Transverse colon (tissue), 4 donors: ENCODE results near the gene TNNC2.

Experiments
- POLR2A ChIP-seq: fragments of 450-650 bp; IDR thresholded peaks from one replicate; pipeline ENCODE4 v1.6.1; 2016; ENCODE audit warnings: antibody characterized with exemption, mild to moderate bottlenecking, moderate library complexity
- POLR2AphosphoS5 ChIP-seq, 3 donors: sonication (generic); formaldehyde crosslinking; IDR thresholded peaks; one replicate each; pipeline ENCODE4 v1.6.1; 2016; ENCODE audit warnings: antibody characterized with exemption in 3 of 3
- TF ChIP-seq, protein P1 (sequence below), 5 experiments: fragments of 200-600 bp in 3 of 5; fragments of 450-650 bp in 2 of 5; sonication (generic) in 3 of 5; IDR thresholded peaks; 1 replicate in 2 of 5; 2 replicates in 3 of 5; pipeline ENCODE4 v1.5.1; 2016 to 2017; ENCODE audit warnings: antibody characterized with exemption in 5 of 5, inconsistent platforms in 3 of 5, mild to moderate bottlenecking in 2 of 5, moderate library complexity in 1 of 5

DNA sequence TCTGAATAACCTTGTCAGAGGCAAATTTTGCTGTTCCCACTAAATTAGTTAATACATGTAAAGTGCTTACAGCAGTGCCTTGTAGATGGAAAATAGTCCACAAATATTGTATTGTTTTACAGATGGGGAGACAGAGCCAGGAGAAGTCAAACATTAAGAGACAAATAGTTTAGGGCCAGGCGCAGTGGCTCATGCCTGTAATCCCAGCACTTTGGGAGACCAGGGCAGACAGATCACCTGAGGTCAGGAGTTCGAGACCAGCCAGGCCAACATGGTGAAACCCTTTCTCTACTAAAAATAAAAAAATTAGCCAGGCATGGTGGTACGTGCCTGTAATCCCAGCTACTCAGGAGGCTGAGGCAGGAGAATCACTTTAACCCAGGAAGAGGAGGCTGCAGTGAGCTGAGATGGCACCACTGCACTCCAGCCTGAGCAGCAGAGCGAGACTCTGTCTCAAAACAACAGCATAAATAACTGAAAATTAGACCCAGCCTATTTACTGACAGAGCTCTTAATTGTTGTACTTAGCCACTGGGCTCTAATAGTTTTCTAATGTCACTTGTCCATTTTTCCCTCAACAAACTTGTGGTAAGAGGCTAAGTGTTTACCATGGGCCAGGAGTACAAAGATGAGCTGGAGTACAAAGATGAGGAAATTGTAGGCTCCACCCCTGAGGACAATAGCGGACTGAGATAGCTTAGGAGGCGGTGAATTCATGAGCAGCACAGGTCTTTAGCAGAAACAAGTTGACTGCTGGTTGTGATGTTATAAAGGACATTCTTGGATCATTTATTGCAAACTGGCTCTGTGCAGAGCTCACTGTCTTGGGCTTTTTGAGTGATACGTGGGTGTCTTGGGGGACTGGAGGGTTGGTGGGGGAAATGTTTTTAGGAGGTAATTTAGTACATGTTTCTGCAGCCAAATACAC is 36.7 kb upstream of the TNNC2 start:
- TF ChIP-seq, protein P1, sequence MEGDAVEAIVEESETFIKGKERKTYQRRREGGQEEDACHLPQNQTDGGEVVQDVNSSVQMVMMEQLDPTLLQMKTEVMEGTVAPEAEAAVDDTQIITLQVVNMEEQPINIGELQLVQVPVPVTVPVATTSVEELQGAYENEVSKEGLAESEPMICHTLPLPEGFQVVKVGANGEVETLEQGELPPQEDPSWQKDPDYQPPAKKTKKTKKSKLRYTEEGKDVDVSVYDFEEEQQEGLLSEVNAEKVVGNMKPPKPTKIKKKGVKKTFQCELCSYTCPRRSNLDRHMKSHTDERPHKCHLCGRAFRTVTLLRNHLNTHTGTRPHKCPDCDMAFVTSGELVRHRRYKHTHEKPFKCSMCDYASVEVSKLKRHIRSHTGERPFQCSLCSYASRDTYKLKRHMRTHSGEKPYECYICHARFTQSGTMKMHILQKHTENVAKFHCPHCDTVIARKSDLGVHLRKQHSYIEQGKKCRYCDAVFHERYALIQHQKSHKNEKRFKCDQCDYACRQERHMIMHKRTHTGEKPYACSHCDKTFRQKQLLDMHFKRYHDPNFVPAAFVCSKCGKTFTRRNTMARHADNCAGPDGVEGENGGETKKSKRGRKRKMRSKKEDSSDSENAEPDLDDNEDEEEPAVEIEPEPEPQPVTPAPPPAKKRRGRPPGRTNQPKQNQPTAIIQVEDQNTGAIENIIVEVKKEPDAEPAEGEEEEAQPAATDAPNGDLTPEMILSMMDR (IDR thresholded peaks at IDR 0.05) = no peak
- TF ChIP-seq POLR2AphosphoS5 (IDR thresholded peaks at IDR 0.05) (no peak), POLR2A (no peak)
